Activated CD4-positive, alpha-beta T cell treated with anti-CD3 and anti-CD28 coated beads for 36 hours (primary cell): ENCODE results near the gene CTBS. TPM values are rescaled to one million over a fixed set of nuclear protein-coding genes. Genes with fewer than 3 reads are reported as not detected.
"Not testable (repeated sequence)": the region's sequence is repeated elsewhere in the genome, so short reads cannot be mapped to it uniquely, and the experiment has no call there.

ENCODE experiments used
- ATAC-seq: fragments of 200-7000 bp; cut with Tn5 transposase; one replicate; pipeline ENCODE4 v1.10.0; 2021; ENCODE audit warnings: mild to moderate bottlenecking, moderate library complexity
- CTCF ChIA-PET: fragments of 350-600 bp; sonication (Branson Sonifier 250); formaldehyde crosslinking; loops from one replicate; lab custom pipeline; 2021; ENCODE audit warnings: antibody characterized with exemption; lab: Charles Lee
- POLR2A ChIA-PET: fragments of 350-600 bp; sonication (Branson Sonifier 250); formaldehyde crosslinking; loops from one replicate; lab custom pipeline; 2021; ENCODE audit warnings: antibody characterized with exemption, inconsistent platforms; lab: Charles Lee
- DNase-seq: peaks from one replicate; pipeline ENCODE4 v3.0.0-alpha.2; 2020
- H3K27ac Mint-ChIP-seq: one replicate; pipeline ENCODE4 v1.8.0; 2021; ENCODE audit warnings: mixed read lengths
- H3K27me3 Mint-ChIP-seq: one replicate; pipeline ENCODE4 v1.8.0; 2021; ENCODE audit warnings: mixed read lengths
- H3K36me3 Mint-ChIP-seq: one replicate; pipeline ENCODE4 v1.8.0; 2021; ENCODE audit warnings: low read depth, mixed read lengths
- H3K4me1 Mint-ChIP-seq: one replicate; pipeline ENCODE4 v1.8.0; 2021; ENCODE audit warnings: mixed read lengths
- H3K4me3 Mint-ChIP-seq: one replicate; pipeline ENCODE4 v1.8.0; 2021; ENCODE audit warnings: mild to moderate bottlenecking, moderate library complexity, mixed read lengths
- H3K9me3 Mint-ChIP-seq: one replicate; pipeline ENCODE4 v1.8.0; 2021; ENCODE audit warnings: low read depth, mixed read lengths
- intact Hi-C, 2 experiments: fragments of 100-400 bp; cut with DNase I in 1 of 2; cut with micrococcal nuclease in 1 of 2; formaldehyde crosslinking; loops; one replicate each; pipeline versions ENCODE4 v1.14.2 to v1.15.1; 2022 to 2024; cut with DNase I, micrococcal nuclease
- total RNA-seq, 2 experiments: library from RNA; stranded (reverse); gene quantifications; one replicate each; pipeline ENCODE4 v1.2.3, GENCODE V29; 2021

The CTBS gene
- total RNA-seq, 2 experiments from 2014 or later, result 13.5 to 17.3 TPM

GRCh38 chr1:84606977-84607376, 32.7 kb upstream of the CTBS start:
- Mint-ChIP-seq H3K27me3 (peaks cover 2% of the 10 kb centered on the region), H3K36me3 (peaks cover 11% of the 10 kb centered on the region), H3K4me3 (no peak overlapping the region), H3K4me1 (peaks cover 9% of the 10 kb centered on the region), H3K27ac (no peak overlapping the region), H3K9me3 (peaks cover 36% of the 10 kb centered on the region)
- CTCF ChIA-PET, result interaction anchor here (2.2 kb wide), 1 partner anchor 13 kb away, joined by 8 read pairs; no protein-coding TSS in a partner anchor
- no peak for ATAC-seq
- POLR2A ChIA-PET, result no interaction called here
- intact Hi-C loops, result no loop called here
- DNase-seq, result no peak

- Mint-ChIP-seq H3K27me3 (no peaks in the 10 kb centered on the region), H3K9me3 (peaks cover 33% of the 10 kb centered on the region), H3K4me1 (peaks cover 8% of the 10 kb centered on the region), H3K36me3 (peaks cover 11% of the 10 kb centered on the region), H3K4me3 (no peak overlapping the region), H3K27ac (no peak overlapping the region)
- ChIA-PET POLR2A (no interaction called here), CTCF (no interaction called here)
- intact Hi-C loops, result no loop called here
- no peak for DNase-seq
- ATAC-seq, result no peak
These were observed 30.9 kb upstream of the CTBS start for GRCh38 chr1:84605157-84605556.

DNA sequence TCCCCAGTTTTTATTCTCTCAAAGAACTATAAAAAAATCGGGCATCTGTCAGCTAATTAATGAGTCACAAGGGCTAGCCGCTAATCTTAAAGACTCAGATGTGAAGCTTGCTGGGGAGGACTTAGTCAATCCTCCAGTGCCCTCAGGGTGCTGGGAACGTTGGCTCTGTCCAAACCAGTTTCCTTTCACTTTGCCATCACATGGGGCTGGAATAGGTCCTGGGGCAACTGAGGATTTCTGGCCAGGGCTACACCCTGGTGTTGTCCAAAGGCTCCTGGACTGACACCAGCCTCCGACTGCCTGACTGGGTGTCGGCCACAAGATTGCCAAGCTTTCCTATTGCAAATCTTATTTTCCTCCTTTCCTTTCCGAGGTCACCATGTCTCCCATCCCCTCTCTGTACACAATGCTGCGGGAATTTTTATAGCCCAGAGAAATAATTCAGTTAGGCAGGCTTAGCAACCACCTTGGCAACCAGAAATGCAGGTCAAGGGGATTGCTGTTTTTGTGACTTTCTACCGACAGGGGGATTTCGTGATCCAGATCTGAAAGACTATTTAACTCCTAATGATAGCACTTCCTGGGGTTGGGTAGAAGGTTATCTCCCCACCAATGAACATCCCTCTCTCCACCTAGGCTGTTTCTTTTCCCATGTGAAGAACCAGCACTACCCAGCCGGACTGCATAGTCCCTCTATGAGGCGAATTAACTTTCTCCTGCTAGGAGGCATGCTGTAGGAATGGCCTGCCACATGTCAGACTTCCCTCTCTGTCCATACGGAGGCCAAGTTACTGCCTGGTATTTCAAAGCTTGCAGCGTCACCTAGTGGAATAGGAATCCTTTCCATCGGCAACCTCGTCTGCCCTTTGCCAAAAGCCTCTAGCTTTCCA, 29.9 kb upstream of the CTBS start:
- no peak overlapping the region for H3K27ac Mint-ChIP-seq
- ATAC-seq, result no peak

DNA sequence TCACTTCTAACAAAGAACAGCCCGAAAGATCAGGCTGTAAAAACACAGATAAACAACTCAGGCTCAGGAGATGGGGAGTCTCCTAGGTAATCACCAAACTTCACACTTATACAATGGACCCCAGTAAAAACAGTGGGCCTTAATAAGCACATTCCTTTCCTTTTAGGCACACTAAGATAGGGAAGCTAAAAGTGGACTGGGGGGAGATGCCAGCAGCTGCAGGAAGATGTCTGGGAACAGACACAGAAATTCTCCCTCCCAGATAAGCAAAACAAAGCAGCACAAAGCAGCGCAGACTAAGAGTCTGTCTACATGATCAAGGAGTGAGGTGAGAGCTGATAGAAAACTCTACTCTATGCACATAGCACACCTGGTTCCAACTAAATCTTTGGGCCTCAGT, 29.0 kb upstream of the CTBS start:
- Mint-ChIP-seq H3K4me1 (peaks cover 28% of the 10 kb centered on the region), H3K4me3 (no peak overlapping the region), H3K9me3 (peaks cover 33% of the 10 kb centered on the region), H3K36me3 (peaks cover 14% of the 10 kb centered on the region), H3K27ac (no peak overlapping the region), H3K27me3 (no peaks in the 10 kb centered on the region)
- intact Hi-C loops, result no loop called here
- ChIA-PET POLR2A (no interaction called here), CTCF (interaction anchor here (0.8 kb wide), 1 partner anchor 32 kb away, joined by 4 read pairs; no protein-coding TSS in a partner anchor)
- DNase-seq, result no peak
- ATAC-seq, result no peak

More for the DNA sequence above, 29.9 kb upstream of the CTBS start:
- Mint-ChIP-seq H3K9me3 (peaks cover 33% of the 10 kb centered on the region), H3K4me1 (peaks cover 18% of the 10 kb centered on the region), H3K4me3 (no peak overlapping the region), H3K36me3 (peaks cover 14% of the 10 kb centered on the region), H3K27me3 (no peaks in the 10 kb centered on the region)
- ChIA-PET CTCF (interaction anchor here (0.6 kb wide), 2 partner anchors 87 to 1565 kb away, joined by 3 to 4 read pairs; no protein-coding TSS in a partner anchor), POLR2A (no interaction called here)
- intact Hi-C loops, result no loop called here
- DNase-seq, result no peak

DNA sequence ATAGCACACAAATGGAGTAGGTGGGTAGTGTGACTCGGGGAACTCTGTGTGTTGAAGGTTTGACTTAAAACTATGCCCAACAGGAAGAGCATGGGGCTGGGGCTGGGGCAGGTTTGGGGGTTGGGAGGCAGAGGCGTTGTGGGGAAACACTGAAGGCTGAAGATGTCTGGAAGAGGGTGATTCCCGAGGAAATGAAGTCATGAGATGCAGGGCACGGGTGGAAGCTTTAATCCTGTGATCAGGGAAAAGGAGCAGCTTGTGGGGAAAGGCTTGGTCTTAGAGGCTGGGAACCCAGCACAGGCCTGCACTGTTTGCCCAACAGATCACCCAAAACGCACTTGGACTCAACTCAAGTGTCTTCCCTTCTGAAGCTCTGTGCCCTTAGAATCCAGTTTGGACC, 26.6 kb upstream of the CTBS start:
- peaks cover 32% of the 10 kb centered on the region for H3K4me1 Mint-ChIP-seq
- ATAC-seq (no peak), DNase-seq (no peak)
- CTCF ChIA-PET, result interaction anchor here (0.7 to 1.0 kb wide), 2 partner anchors 13 to 95 kb away, joined by 3 read pairs; partner anchors contain the start of genes GNG5 and SPATA1
- intact Hi-C loops, result no loop called here
- H3K4me3 Mint-ChIP-seq, result no peak overlapping the region
- H3K27me3 Mint-ChIP-seq, result no peaks in the 10 kb centered on the region
- peaks cover 10% of the 10 kb centered on the region for H3K36me3 Mint-ChIP-seq
- POLR2A ChIA-PET, result no interaction called here
- H3K27ac Mint-ChIP-seq, result no peak overlapping the region
- peaks cover 23% of the 10 kb centered on the region for H3K9me3 Mint-ChIP-seq

GRCh38 chr1:84598846-84599741, 24.9 kb upstream of the CTBS start:
- Mint-ChIP-seq H3K36me3 (peaks cover 3% of the 10 kb centered on the region), H3K4me3 (peak overlapping the region; percentile 30), H3K9me3 (peaks cover 7% of the 10 kb centered on the region), H3K4me1 (peaks cover 32% of the 10 kb centered on the region), H3K27ac (peak overlapping the region; percentile 86), H3K27me3 (no peaks in the 10 kb centered on the region)
- CTCF ChIA-PET, result interaction anchor here (0.5 to 1.7 kb wide), 3 partner anchors 25 to 464 kb away, joined by 3 to 7 read pairs (median 3); partner anchors contain the start of gene CTBS
- DNase-seq (no peak), ATAC-seq (peak; percentile 88)
- POLR2A ChIA-PET, result interaction anchor here (0.6 to 0.9 kb wide), 2 partner anchors 95 to 359 kb away, joined by 3 to 4 read pairs; no protein-coding TSS in a partner anchor
- intact Hi-C loops, result loop anchor here (1.0 kb wide), 4 partner anchors 20 to 255 kb away; partner anchors contain the start of genes CTBS (in 2 of the 2), GNG5 (in 1 of the 2) and SPATA1 (in 1 of the 2)

DNA sequence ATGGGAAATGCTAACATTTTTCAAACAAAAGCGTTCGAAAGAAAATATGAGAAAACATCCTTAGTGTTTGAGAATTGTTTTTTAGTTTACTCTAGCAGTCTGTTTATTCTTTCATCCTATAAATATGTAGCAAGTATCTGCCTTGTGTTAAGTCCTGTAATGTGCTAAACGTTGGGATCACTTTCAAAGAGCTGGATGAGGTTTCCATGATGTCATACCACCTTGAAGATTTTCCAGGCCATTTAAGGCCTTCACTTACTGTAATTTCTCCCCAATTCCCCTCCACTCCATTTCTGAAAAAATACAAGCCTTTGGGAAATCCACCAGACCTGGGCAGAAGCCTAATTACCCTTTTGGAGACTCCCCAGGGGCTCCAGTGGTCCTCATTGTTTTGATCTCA, 24.2 kb upstream of the CTBS start:
- H3K27ac Mint-ChIP-seq, result peak overlapping the region; percentile 86
- POLR2A ChIA-PET, result no interaction called here
- DNase-seq (no peak), ATAC-seq (no peak)
- peak overlapping the region; percentile 20 for H3K4me3 Mint-ChIP-seq
- H3K9me3 Mint-ChIP-seq, result peaks cover 1% of the 10 kb centered on the region
- H3K27me3 Mint-ChIP-seq, result no peaks in the 10 kb centered on the region
- peaks cover 32% of the 10 kb centered on the region for H3K4me1 Mint-ChIP-seq
- intact Hi-C loops, result no loop called here
- CTCF ChIA-PET, result interaction anchor here (0.5 to 1.4 kb wide), 3 partner anchors 184 to 464 kb away, joined by 3 read pairs; no protein-coding TSS in a partner anchor
- H3K36me3 Mint-ChIP-seq, result peaks cover 3% of the 10 kb centered on the region

GRCh38 chr1:84597011-84597410, 22.8 kb upstream of the CTBS start:
- intact Hi-C loops, result no loop called here
- Mint-ChIP-seq H3K27me3 (no peaks in the 10 kb centered on the region), H3K4me1 (peaks cover 30% of the 10 kb centered on the region), H3K36me3 (peaks cover 3% of the 10 kb centered on the region), H3K27ac (no peak overlapping the region), H3K9me3 (no peaks in the 10 kb centered on the region), H3K4me3 (no peak overlapping the region)
- ChIA-PET CTCF (no interaction called here), POLR2A (interaction anchor here (1.2 kb wide), 1 partner anchor 23 kb away, joined by 3 read pairs; the partner anchor contains the start of gene CTBS)
- DNase-seq, result no peak
- no peak for ATAC-seq

DNA sequence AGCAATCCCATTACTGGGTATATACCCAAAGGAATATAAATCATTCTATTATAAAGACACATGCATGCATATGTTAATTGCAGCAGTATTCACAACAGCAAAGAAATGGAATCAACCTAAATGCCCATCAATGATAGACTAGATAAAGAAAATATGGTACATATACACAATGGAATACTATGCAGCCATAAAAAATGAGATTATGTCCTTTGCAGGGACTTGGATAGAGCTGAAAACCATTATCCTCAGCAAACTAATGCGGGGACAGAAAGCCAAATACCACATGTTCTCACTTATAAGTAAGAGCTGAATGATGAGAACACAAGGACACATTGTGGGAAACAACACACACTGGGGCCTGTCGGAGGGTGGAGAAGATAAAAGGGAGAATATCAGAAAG, 20.7 kb upstream of the CTBS start:
- H3K36me3 Mint-ChIP-seq, DNase-seq, H3K4me3 Mint-ChIP-seq, intact Hi-C loops, ATAC-seq, H3K9me3 Mint-ChIP-seq, H3K27me3 Mint-ChIP-seq, POLR2A ChIA-PET, H3K27ac Mint-ChIP-seq: not testable (repeated sequence)
- H3K4me1 Mint-ChIP-seq, result peaks cover 22% of the 10 kb centered on the region
- CTCF ChIA-PET, result interaction anchor here (0.6 to 1.0 kb wide), 2 partner anchors 15 to 245 kb away, joined by 3 read pairs; no protein-coding TSS in a partner anchor

- Mint-ChIP-seq H3K4me1 (no peaks in the 10 kb centered on the region), H3K27me3 (peaks cover 9% of the 10 kb centered on the region), H3K9me3 (no peaks in the 10 kb centered on the region), H3K4me3 (no peak overlapping the region), H3K36me3 (no peaks in the 10 kb centered on the region), H3K27ac (no peak overlapping the region)
- POLR2A ChIA-PET, result no interaction called here
- DNase-seq, result no peak
- CTCF ChIA-PET, result interaction anchor here (1.2 kb wide), 1 partner anchor 10 kb away, joined by 4 read pairs; no protein-coding TSS in a partner anchor
- ATAC-seq, result no peak
- intact Hi-C loops, result no loop called here
These were observed 12.9 kb upstream of the CTBS start for GRCh38 chr1:84587099-84587498.

GRCh38 chr1:84585803-84586202, 11.6 kb upstream of the CTBS start:
- no peaks in the 10 kb centered on the region for H3K4me1 Mint-ChIP-seq
- H3K27me3 Mint-ChIP-seq, result peaks cover 7% of the 10 kb centered on the region
- DNase-seq (no peak), ATAC-seq (no peak)
- ChIA-PET POLR2A (no interaction called here), CTCF (interaction anchor here (0.6 to 1.2 kb wide), 4 partner anchors 9 to 242 kb away, joined by 3 to 5 read pairs (median 4); no protein-coding TSS in a partner anchor)
- intact Hi-C loops, result no loop called here
- no peaks in the 10 kb centered on the region for H3K9me3 Mint-ChIP-seq
- no peaks in the 10 kb centered on the region for H3K36me3 Mint-ChIP-seq
- H3K27ac Mint-ChIP-seq, result no peak overlapping the region
- H3K4me3 Mint-ChIP-seq, result no peak overlapping the region
